Neuronal stem cell (in vitro differentiated cells): ENCODE measurements around the gene ZNF107. TPM values are rescaled to one million over a fixed set of nuclear protein-coding genes. Genes with fewer than 3 reads are reported as not detected.

ENCODE experiments used
- DNase-seq: peaks from one replicate; pipeline ENCODE4 v3.0.0-alpha.2; 2013; ENCODE audit warnings: low spot score
- H2AFZ ChIP-seq: one replicate; pipeline ENCODE4 v1.6.1; 2013; ENCODE audit warnings: mild to moderate bottlenecking, low read length, inconsistent platforms
- H2AK5ac ChIP-seq: 2 replicates; pipeline ENCODE4 v1.6.1; 2013; ENCODE audit warnings: low read depth, mild to moderate bottlenecking, inconsistent platforms, low read length, moderate library complexity, mixed read lengths
- H2BK120ac ChIP-seq: 2 replicates; pipeline ENCODE4 v1.6.1; 2013; ENCODE audit warnings: low read depth, mild to moderate bottlenecking, inconsistent platforms, low read length, moderate library complexity, mixed read lengths
- H2BK12ac ChIP-seq: one replicate; pipeline ENCODE4 v1.6.1; 2013; ENCODE audit warnings: low read length, inconsistent platforms
- H2BK15ac ChIP-seq: 2 replicates; pipeline ENCODE4 v1.6.1; 2013; ENCODE audit warnings: mild to moderate bottlenecking, low read length, inconsistent platforms, mixed read lengths
- H2BK5ac ChIP-seq: one replicate; pipeline ENCODE4 v1.6.1; 2013; ENCODE audit warnings: inconsistent platforms, mild to moderate bottlenecking, low read length, moderate library complexity
- H3K14ac ChIP-seq: one replicate; pipeline ENCODE4 v1.6.1; 2013; ENCODE audit warnings: low read length, inconsistent platforms
- H3K18ac ChIP-seq: 2 replicates; pipeline ENCODE4 v1.6.1; 2013; ENCODE audit warnings: low read length, inconsistent platforms
- H3K23ac ChIP-seq: 2 replicates; pipeline ENCODE4 v1.6.1; 2013; ENCODE audit warnings: low read depth, mild to moderate bottlenecking, mixed read lengths, low read length, inconsistent platforms; ENCODE audit not compliant: poor library complexity
- H3K27ac ChIP-seq: replicated peaks from 3 replicates; pipeline ENCODE4 v1.5.1; 2013; ENCODE audit warnings: low read length, inconsistent platforms
- H3K27me3 ChIP-seq, 3 experiments: 2 replicates each; pipeline ENCODE4 v1.6.1; 2013; ENCODE audit warnings: low read length in 3 of 3, mild to moderate bottlenecking in 2 of 3, inconsistent platforms in 1 of 3, low read depth in 1 of 3, mixed read lengths in 1 of 3, moderate library complexity in 1 of 3; ENCODE audit not compliant: control insufficient read depth in 3 of 3, insufficient read depth in 3 of 3
- H3K36me3 ChIP-seq, 2 donors: replicated peaks in 1 of 2; 2 replicates each; pipeline ENCODE4 v1.6.1; 2013; ENCODE audit warnings: low read length in 2 of 2; ENCODE audit not compliant: control insufficient read depth in 2 of 2, insufficient read depth in 2 of 2
- H3K4ac ChIP-seq: 2 replicates; pipeline ENCODE4 v1.6.1; 2013; ENCODE audit warnings: inconsistent platforms, mild to moderate bottlenecking, low read length, moderate library complexity
- H3K4me1 ChIP-seq, 2 donors: 1 replicate in 1 of 2; 2 replicates in 1 of 2; pipeline ENCODE4 v1.6.1; 2013; ENCODE audit warnings: low read length in 2 of 2, low read depth in 1 of 2; ENCODE audit not compliant: control insufficient read depth in 2 of 2, insufficient read depth in 1 of 2
- H3K4me2 ChIP-seq: one replicate; pipeline ENCODE4 v1.6.1; 2013; ENCODE audit warnings: mild to moderate bottlenecking, low read length, inconsistent platforms; ENCODE audit not compliant: insufficient read depth, poor library complexity, severe bottlenecking
- H3K4me3 ChIP-seq, 2 donors: 2 replicates each; pipeline ENCODE4 v1.5.1; 2013; ENCODE audit warnings: low read length in 2 of 2, mild to moderate bottlenecking in 2 of 2, inconsistent platforms in 1 of 2, moderate library complexity in 1 of 2
- H3K79me1 ChIP-seq: one replicate; pipeline ENCODE4 v1.6.1; 2013; ENCODE audit warnings: low read depth, mild to moderate bottlenecking, inconsistent platforms, low read length, moderate library complexity
- H3K9ac ChIP-seq: one replicate; pipeline ENCODE4 v1.6.1; 2013; ENCODE audit warnings: mild to moderate bottlenecking, low read depth, low read length, inconsistent platforms; ENCODE audit not compliant: poor library complexity
- H3K9me3 ChIP-seq, 2 donors: replicated peaks in 1 of 2; 2 replicates each; pipeline versions ENCODE3 to v1.6.1; 2013; ENCODE audit warnings: low read length in 2 of 2, mild to moderate bottlenecking in 2 of 2, inconsistent platforms in 1 of 2, low read depth in 1 of 2, mixed read lengths in 1 of 2, moderate library complexity in 1 of 2; ENCODE audit not compliant: control insufficient read depth in 2 of 2, insufficient read depth in 1 of 2
- H4K8ac ChIP-seq: one replicate; pipeline ENCODE4 v1.6.1; 2013; ENCODE audit warnings: low read depth, mild to moderate bottlenecking, inconsistent platforms, low read length, moderate library complexity
- H4K91ac ChIP-seq: one replicate; pipeline ENCODE4 v1.6.1; 2013; ENCODE audit warnings: low read length, low read depth, mild to moderate bottlenecking, inconsistent platforms; ENCODE audit not compliant: poor library complexity
- WGBS, 2 donors: extraction: QIAGEN DNeasy Blood & Tissue Kit; methylation state at CpG; one replicate each; pipeline ENCODE4 v1.1.7; 2013; ENCODE audit warnings: missing lambda C conversion rate in 2 of 2, mixed read lengths in 1 of 2; ENCODE audit not compliant: insufficient read length in 2 of 2, insufficient replicate concordance in 1 of 2; ENCODE audit errors: extremely low coverage in 2 of 2; 5-methylcytosine and 5-hydroxymethylcytosine counted together
- small RNA-seq: library from polyadenylated mRNA; stranded (forward); fragments of <200 nt; extraction: miRNeasy Mini kit (QIAGEN cat#:217004); gene quantifications from one replicate; pipeline ENCODE3, GENCODE V24; 2013; ENCODE audit not compliant: insufficient read depth

ZNF107 gene

GRCh38 chr7:64755865-64756264 lies 89.9 kb downstream of the ZNF107 start:
- H3K4me2 ChIP-seq: no peak overlapping the region
- H3K4ac ChIP-seq: no peak overlapping the region
- no peak overlapping the region for H2AK5ac ChIP-seq
- H2BK5ac ChIP-seq: no peak overlapping the region
- no peaks in the 10 kb centered on the region for H3K4me1 ChIP-seq
- no peak overlapping the region for H4K8ac ChIP-seq
- no peak overlapping the region for H2BK15ac ChIP-seq
- H3K9ac ChIP-seq: no peak overlapping the region
- WGBS, 2 donors: no CpG with 5 or more reads among the region's 3 CpGs
- H3K9me3 ChIP-seq: peaks cover 0 to 9% of the 10 kb centered on the region in 2 donors
- H2BK120ac ChIP-seq: no peak overlapping the region
- H3K18ac ChIP-seq: no peak overlapping the region
- H3K27ac ChIP-seq: no peak overlapping the region
- no peaks in the 10 kb centered on the region for H3K79me1 ChIP-seq
- no peaks in the 10 kb centered on the region for H3K36me3 ChIP-seq
- H4K91ac ChIP-seq: no peak overlapping the region
- no peak overlapping the region for H2AFZ ChIP-seq
- no peaks in the 10 kb centered on the region for H3K27me3 ChIP-seq
- DNase-seq: no peak
- no peak overlapping the region for H3K23ac ChIP-seq
- no peak overlapping the region for H3K14ac ChIP-seq
- H2BK12ac ChIP-seq: no peak overlapping the region
- H3K4me3 ChIP-seq: no peak overlapping the region

GRCh38 chr7:64758151-64758550 lies 92.2 kb downstream of the ZNF107 start:
- H2BK120ac ChIP-seq: no peak overlapping the region
- H2AK5ac ChIP-seq: no peak overlapping the region
- no peak overlapping the region for H3K9ac ChIP-seq
- DNase-seq: no peak
- H2AFZ ChIP-seq: no peak overlapping the region
- WGBS, 2 donors: no CpG with 5 or more reads among the region's 3 CpGs
- H3K79me1 ChIP-seq: no peaks in the 10 kb centered on the region
- no peaks in the 10 kb centered on the region for H3K36me3 ChIP-seq
- no peaks in the 10 kb centered on the region for H3K27me3 ChIP-seq
- no peak overlapping the region for H3K27ac ChIP-seq
- H3K4me3 ChIP-seq: no peak overlapping the region
- no peak overlapping the region for H2BK12ac ChIP-seq
- peaks cover 0 to 3% of the 10 kb centered on the region in 2 donors for H3K9me3 ChIP-seq
- H3K14ac ChIP-seq: no peak overlapping the region
- no peak overlapping the region for H4K91ac ChIP-seq
- no peak overlapping the region for H3K18ac ChIP-seq
- H2BK5ac ChIP-seq: no peak overlapping the region
- no peak overlapping the region for H3K4ac ChIP-seq
- no peak overlapping the region for H3K23ac ChIP-seq
- no peak overlapping the region for H2BK15ac ChIP-seq
- no peaks in the 10 kb centered on the region for H3K4me1 ChIP-seq
- no peak overlapping the region for H4K8ac ChIP-seq
- no peak overlapping the region for H3K4me2 ChIP-seq

Small RNAs within 50 kb of the gene (small RNA-seq; reads per million reads assigned to genes)
- gene MIR6839: not detected
